NCI-H2081 (cell line): ENCODE results near the gene CMTM6.
A peak's percentile ranks its signal among the peaks of the same experiment; 100 is the strongest.
"Not testable (repeated sequence)": the region's sequence is repeated elsewhere in the genome, so short reads cannot be mapped to it uniquely, and the experiment has no call there.

Experiments
- DNase-seq, 2 experiments: peaks; one replicate each; lab custom pipeline; 2025; lab: John Stamatoyannopoulos, UW

The CMTM6 gene

DNA sequence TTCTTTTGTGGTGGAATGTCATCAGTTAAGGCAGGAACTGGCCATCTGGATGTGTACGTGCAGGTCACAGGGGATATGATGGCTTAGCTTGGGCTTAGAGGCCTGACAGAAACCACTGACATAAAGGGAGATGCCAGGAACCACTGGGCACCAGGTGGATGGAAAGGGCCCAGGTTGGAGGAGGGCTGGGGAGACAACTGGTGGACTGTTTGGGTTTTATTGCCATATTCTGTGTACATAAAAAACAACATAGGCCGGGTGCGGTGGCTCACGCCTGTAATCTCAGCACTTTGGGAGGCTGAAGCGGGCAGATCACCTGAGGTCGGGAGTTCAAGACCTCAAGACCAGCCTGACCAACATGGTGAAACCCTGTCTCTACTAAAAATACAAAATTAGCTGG, 35.8 kb downstream of the CMTM6 start:
- not testable (repeated sequence) for DNase-seq

DNA sequence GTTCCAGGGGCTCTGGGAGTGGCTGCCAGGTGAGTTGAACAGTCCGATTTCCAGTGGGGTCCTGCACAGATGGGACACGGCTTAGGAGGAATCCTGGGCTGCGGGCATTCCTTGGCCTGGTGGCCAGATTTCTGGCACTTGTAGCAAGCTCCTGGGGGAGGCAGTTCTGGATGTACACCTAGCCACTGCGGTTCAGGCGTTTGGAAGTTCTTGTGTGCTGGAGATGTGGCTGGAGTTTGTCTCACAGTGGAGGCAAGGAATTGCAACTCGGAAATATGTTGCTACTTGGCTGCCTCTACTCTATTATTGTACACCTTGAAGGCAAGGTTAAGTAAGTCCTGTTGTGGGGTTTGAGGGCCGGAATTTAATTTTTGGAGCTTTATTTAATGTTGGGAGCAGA, 37.9 kb downstream of the CMTM6 start:
- DNase-seq = not testable (repeated sequence)

GRCh38 chr3:32463415-32463814, 39.2 kb downstream of the CMTM6 start:
- DNase-seq = not testable (repeated sequence)

GRCh38 chr3:32462191-32462986, 40.3 kb downstream of the CMTM6 start:
- not testable (repeated sequence) for DNase-seq

DNA sequence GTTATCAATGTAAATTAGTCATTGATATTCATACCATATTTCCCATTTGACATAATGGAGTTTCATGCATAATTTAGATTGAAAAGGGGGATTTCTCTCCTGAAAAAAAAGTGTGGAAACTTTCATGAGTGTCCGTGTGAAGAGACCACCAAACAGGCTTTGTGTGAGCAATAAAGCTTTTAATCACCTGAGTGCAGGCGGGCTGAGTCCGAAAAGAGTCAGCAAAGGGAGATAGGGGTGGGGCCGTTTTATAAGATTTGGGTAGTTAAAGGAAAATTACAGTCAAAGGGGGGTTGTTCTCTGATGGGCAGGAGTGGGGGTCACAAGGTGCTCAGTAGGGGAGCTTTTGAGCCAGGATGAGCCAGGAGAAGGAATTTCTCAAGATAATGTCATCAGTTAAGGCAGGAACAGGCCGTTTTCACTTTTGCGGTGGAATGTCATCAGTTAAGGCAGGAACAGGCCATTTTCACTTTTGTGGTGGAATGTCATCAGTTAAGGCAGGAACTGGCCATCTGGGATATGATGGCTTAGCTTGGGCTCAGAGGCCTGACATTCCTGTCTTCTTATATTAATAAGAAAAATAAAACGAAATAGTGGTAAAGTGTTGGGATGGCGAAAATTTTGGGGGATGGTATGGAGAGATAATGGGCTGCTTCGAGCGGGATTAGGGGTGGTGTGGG, 41.7 kb downstream of the CMTM6 start:
- DNase-seq = not testable (repeated sequence)

DNA sequence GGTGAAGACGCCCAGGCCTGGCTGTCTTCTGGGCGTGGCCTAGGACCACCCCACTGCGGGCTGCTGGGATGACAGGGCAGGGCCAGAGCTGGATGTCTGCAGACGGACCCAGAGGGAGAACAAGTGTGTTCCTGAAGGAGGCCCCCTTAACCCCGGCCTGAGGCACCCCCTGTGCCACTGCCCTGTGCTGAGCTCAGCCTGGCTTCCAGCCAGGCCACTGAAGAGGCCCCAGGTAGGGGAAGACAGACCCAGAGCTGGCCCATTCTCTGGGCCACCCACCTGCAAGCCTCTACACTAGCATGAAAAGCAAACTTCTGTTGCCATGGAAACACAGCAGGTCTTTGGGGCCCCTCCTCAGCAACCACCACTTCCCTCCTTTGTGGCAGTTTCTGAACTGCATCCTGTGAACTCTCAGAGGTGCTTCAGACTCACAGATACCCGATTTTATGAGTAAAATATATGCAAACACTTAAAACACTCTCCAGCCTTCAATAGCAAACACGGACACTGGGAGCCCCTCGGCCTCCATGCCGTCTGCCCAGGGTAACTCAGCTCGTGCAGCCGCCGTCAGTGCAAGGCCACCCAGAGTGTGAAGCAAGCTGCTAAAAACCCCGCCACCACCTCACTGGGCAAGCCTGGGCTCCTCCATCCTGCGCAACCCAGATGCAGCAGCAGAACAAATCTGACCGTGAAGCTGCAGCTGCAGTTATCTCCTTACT, 42.5 kb downstream of the CMTM6 start:
- peak; percentile 20 to 32 for DNase-seq

GRCh38 chr3:32459450-32459849, 43.2 kb downstream of the CMTM6 start:
- DNase-seq = no peak

DNA sequence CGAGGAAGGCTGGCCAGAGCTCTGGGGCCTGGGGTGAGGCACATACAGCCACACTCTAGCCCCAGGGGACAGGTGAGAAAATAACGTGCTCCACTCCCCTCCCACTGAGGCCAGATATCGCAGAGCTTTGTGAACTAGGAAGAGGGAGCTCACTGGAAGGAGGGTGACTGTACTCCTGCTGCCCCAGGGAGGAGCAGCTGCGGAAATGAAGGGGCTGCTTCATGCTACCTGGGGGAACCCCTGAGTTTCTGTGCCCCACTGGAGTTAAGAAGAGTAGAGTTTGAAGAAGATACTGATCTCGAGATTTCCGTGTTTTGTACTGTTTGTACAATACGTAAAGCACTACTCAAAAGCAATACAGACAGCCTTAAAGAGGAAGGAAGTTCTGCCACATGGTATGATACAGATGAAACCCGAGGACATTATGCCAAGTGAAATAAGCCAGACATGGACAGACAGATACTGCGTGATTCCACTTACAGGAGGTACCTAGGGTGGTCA, 44.6 kb downstream of the CMTM6 start:
- peak in 1 of 2 experiments; percentile 12 for DNase-seq

DNA sequence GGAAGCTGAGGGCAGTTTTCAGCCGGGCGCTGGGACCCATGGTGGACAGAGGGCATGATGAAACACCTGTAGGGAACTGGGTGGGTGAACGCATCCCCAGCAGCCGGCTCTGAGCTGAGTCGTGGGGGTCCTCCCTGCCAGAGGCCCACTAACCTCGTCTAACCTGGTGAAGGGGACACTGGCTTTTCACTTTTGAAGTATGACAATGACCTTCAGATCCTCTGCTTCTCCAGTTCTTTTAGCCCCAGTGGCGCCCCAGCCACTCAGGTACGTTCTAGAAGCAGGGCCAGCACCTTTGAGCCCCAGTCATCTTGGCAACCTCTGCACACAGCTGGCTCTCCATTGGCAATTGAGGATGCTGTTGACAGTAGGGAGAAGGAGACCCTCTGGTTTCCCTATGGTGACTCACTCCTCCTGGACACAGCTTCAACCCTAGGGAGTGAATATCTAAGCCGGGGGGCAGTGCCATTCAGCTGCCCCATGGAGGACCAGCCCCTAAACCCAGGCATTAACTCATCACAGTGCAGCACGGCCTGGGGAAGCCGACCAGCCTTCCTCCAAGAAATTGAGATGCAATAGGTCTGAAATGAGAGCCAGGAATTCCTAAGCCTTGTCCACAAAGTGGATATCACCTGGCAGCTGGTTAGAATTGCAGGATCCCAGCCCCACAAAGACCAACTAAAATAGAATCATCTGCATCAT, 46.1 kb downstream of the CMTM6 start:
- DNase-seq = no peak

GRCh38 chr3:32455609-32456428, 46.8 kb downstream of the CMTM6 start:
- no peak for DNase-seq

DNA sequence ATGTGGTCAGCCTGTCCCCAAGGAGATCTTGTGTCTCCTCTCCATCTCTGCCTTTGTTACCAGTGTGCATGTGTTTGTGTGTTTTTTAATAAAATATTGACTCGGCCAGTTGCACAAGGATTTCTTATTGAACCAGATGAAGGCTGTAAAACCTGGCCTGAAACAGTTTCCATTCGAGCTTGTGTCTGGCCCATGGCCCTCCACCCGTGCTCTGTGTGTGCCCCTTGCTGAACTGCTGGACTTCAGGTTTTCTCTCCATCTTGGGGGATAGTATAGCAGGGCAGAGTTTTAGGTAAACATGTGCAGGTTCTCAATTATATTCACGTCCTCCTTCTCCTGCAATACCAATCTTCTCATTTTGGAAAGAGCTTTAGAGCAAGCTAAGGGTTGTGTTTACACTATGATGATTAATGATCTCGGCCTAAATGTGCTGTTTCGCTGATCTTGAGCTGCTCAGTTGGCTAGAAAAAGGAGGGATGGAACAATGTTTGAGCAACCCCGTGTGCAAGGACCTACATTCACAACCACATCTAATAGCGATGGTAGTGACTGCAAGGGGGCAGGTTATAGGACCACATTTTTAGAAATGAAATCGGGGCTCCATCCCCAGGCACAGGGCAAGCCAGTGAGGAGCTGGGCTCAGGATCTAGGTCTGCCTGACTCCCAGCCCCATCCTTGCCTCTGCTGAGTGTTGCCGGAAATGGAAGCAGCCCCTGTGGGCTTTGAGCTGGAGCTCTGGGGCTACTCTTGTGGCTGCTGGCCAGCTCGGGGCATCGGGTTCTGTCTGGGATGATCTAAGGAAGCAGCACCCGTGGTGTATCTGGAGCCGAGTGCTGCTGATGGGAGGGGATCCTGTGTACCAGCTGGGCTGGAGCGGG, 47.7 kb downstream of the CMTM6 start:
- DNase-seq = no peak

DNA sequence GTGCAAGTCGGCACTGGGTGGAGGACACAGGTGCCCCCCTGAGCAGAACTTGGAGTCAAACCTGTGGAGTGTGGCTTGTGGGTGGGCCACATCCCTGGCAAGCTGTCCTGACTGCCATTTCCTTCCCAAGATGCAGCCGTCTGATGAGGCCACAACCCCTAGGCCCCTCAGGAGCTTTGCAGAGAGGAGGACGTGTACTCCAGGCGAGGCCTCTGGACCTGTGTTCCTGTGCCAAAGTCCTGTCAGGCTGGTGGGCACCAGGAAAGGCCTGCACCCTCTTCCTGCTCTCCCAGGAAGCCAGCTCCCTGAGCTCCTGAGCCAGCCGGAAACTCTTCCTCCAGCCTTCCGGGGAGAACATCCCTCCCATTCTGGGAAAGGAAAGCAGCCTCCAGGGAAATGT, 48.5 kb downstream of the CMTM6 start:
- DNase-seq = no peak

GRCh38 chr3:32453346-32453745, 49.3 kb downstream of the CMTM6 start:
- no peak for DNase-seq

GRCh38 chr3:32452009-32452408, 50.6 kb downstream of the CMTM6 start:
- no peak for DNase-seq

- peak in 1 of 2 experiments; percentile 4 for DNase-seq
These were observed 51.5 kb downstream of the CMTM6 start for GRCh38 chr3:32450992-32451659.

GRCh38 chr3:32450426-32450825, 52.2 kb downstream of the CMTM6 start:
- DNase-seq = no peak

DNA sequence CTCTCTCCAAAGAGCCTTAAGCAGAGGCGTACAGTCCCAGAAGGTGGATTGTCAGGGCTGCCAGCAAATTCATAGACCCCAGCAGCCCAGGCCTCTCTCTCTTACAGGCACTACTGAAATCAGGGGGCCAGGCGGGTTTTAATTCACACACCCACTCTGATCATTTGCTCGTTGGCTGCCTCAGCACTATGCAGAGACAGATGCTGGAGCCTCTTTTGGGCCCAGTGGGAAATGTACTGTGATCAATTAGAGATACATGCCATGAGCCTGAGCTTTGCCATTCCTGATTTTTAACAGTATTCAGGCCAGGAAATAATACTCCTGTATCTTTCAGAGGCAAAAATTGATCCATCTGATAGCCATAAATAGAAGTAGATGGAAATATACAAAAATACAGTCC, 53.0 kb downstream of the CMTM6 start:
- DNase-seq = no peak

- no peak for DNase-seq
These were observed 53.8 kb downstream of the CMTM6 start for GRCh38 chr3:32448686-32449474.
